PC-3 (cell line): Measurements from ENCODE around the gene CACNA1C. TPM values are rescaled to one million over a fixed set of nuclear protein-coding genes. Genes with fewer than 3 reads are reported as not detected.

Experiments used
- ATAC-seq: fragments of 200-7000 bp; cut with Tn5 transposase; 2 replicates; pipeline ENCODE4 v1.9.1; 2020; ENCODE audit warnings: mild to moderate bottlenecking, moderate library complexity
- BruUV-seq: library from RNA; stranded (reverse); fragments of 400-500 nt; replicated peaks from 2 replicates; lab custom pipeline; 2021; lab: Mats Ljungman, UMichigan
- CTCF ChIA-PET: fragments of 300-600 bp; sonication (Branson Sonifier 250); formaldehyde crosslinking; loops from one replicate; lab custom pipeline; 2022; ENCODE audit warnings: antibody characterized with exemption; lab: Charles Lee
- POLR2A ChIA-PET: fragments of 300-600 bp; sonication (Branson Sonifier 250); formaldehyde crosslinking; loops from one replicate; lab custom pipeline; 2022; ENCODE audit warnings: antibody characterized with exemption; ENCODE audit not compliant: unreplicated experiment; lab: Charles Lee
- DNase-seq: peaks from one replicate; pipeline ENCODE4 v3.0.0-alpha.2; 2015
- H2AFZ ChIP-seq: fragments of 300-600 bp; sonication (generic); 2 replicates; pipeline ENCODE4 v1.6.0; 2016; ENCODE audit warnings: antibody characterized with exemption, low read length
- H3F3A ChIP-seq: fragments of 300-600 bp; sonication (generic); one replicate; pipeline ENCODE4 v1.6.0; 2017; ENCODE audit warnings: antibody characterized with exemption, low read length, control low read depth, mild to moderate bottlenecking; ENCODE audit not compliant: unreplicated experiment
- H3K27ac ChIP-seq: fragments of 300-600 bp; sonication (generic); 2 replicates; pipeline ENCODE4 v1.5.1; 2016; ENCODE audit warnings: mild to moderate bottlenecking, low read length
- H3K27me3 ChIP-seq: fragments of 300-600 bp; sonication (generic); 2 replicates; pipeline ENCODE4 v1.6.1; 2016; ENCODE audit warnings: low read length, mixed read lengths
- H3K36me3 ChIP-seq: fragments of 300-600 bp; sonication (generic); 2 replicates; pipeline ENCODE4 v1.6.1; 2016; ENCODE audit warnings: low read depth, mixed run types, low read length, mixed read lengths
- H3K4me1 ChIP-seq: fragments of 300-600 bp; sonication (generic); 2 replicates; pipeline ENCODE4 v1.5.1; 2016; ENCODE audit warnings: low read length; ENCODE audit not compliant: insufficient read depth
- H3K4me2 ChIP-seq: fragments of 300-600 bp; sonication (generic); 2 replicates; pipeline ENCODE4 v1.6.0; 2016; ENCODE audit warnings: low read length
- H3K4me3 ChIP-seq: fragments of 300-600 bp; sonication (generic); 2 replicates; pipeline ENCODE4 v1.5.1; 2016; ENCODE audit warnings: mild to moderate bottlenecking, low read length, mixed read lengths
- H3K79me2 ChIP-seq: fragments of 300-600 bp; sonication (generic); 2 replicates; pipeline ENCODE4 v1.6.1; 2017; ENCODE audit warnings: low read length, mixed read lengths
- H3K9ac ChIP-seq: fragments of 300-600 bp; sonication (generic); 2 replicates; pipeline ENCODE4 v1.6.0; 2016; ENCODE audit warnings: mild to moderate bottlenecking, low read length
- H3K9me2 ChIP-seq: fragments of 300-600 bp; sonication (generic); replicated peaks from 2 replicates; pipeline ENCODE4 v1.6.1; 2016; ENCODE audit warnings: mixed run types, low read length, mixed read lengths
- H3K9me3 ChIP-seq: fragments of 300-600 bp; sonication (generic); 2 replicates; pipeline ENCODE4 v1.6.1; 2016; ENCODE audit warnings: low read length, mixed read lengths
- H4K20me1 ChIP-seq: fragments of 300-600 bp; sonication (generic); 2 replicates; pipeline ENCODE4 v1.6.1; 2016; ENCODE audit warnings: low read length, mixed read lengths
- CTCF ChIP-seq: fragments of 300-600 bp; sonication (generic); conservative IDR thresholded peaks from 2 replicates; pipeline ENCODE4 v1.5.1; 2017; ENCODE audit warnings: antibody characterized with exemption, low read depth, mild to moderate bottlenecking, low read length
- EZH2 ChIP-seq: fragments of 300-600 bp; sonication (generic); IDR thresholded peaks from one replicate; pipeline ENCODE4 v1.6.1; 2017; ENCODE audit warnings: antibody characterized with exemption, mild to moderate bottlenecking, low read length; ENCODE audit not compliant: unreplicated experiment
- EZH2phosphoT487 ChIP-seq: fragments of 300-600 bp; sonication (generic); IDR thresholded peaks from 2 replicates; pipeline ENCODE4 v1.6.1; 2018; ENCODE audit warnings: mild to moderate bottlenecking, antibody characterized with exemption, low read length, borderline replicate concordance
- intact Hi-C: fragments of 100-400 bp; cut with micrococcal nuclease; formaldehyde crosslinking; loops from 2 replicates; pipeline ENCODE4 v1.9.0; 2023
- total RNA-seq: library from RNA; depleted of rRNA; stranded (reverse); fragments of >200 nt; gene quantifications from 2 replicates; pipeline ENCODE4 v1.2.3, GENCODE V29; 2014

The CACNA1C gene
- total RNA-seq, 1 experiment from 2014 or later: not detected

GRCh38 chr12:2401040-2401439 is 348.3 kb downstream of the CACNA1C start:
- no peaks in the 10 kb centered on the region for H3K79me2 ChIP-seq
- H3K9me2 ChIP-seq: no peaks in the 10 kb centered on the region
- no peaks in the 10 kb centered on the region for H4K20me1 ChIP-seq
- H3F3A ChIP-seq: no peaks in the 10 kb centered on the region
- no peaks in the 10 kb centered on the region for H3K36me3 ChIP-seq
- H3K4me2 ChIP-seq: no peak overlapping the region
- BruUV-seq: no TSS peak
- POLR2A ChIA-PET: no interaction called here
- TF ChIP-seq CTCF (no peak), EZH2 (no peak), EZH2phosphoT487 (no peak)
- H3K9ac ChIP-seq: no peak overlapping the region
- no peak overlapping the region for H3K4me3 ChIP-seq
- DNase-seq (no peak), ATAC-seq (no peak)
- H3K4me1 ChIP-seq: no peaks in the 10 kb centered on the region
- H3K9me3 ChIP-seq: no peaks in the 10 kb centered on the region
- no peak overlapping the region for H2AFZ ChIP-seq
- intact Hi-C loops: no loop called here
- peaks cover 6% of the 10 kb centered on the region; the same call in 1 of the 2 replicates for H3K27me3 ChIP-seq
- CTCF ChIA-PET: no interaction called here
- H3K27ac ChIP-seq: no peak overlapping the region

GRCh38 chr12:2402073-2402579 is 349.3 kb downstream of the CACNA1C start:
- intact Hi-C loops: no loop called here
- DNase-seq: no peak
- H3K4me3 ChIP-seq: no peak overlapping the region
- H3K36me3 ChIP-seq: no peaks in the 10 kb centered on the region
- no peak overlapping the region for H3K9ac ChIP-seq
- no peak overlapping the region for H2AFZ ChIP-seq
- no peaks in the 10 kb centered on the region for H3K79me2 ChIP-seq
- no peak overlapping the region for H3K27ac ChIP-seq
- no peaks in the 10 kb centered on the region for H3K9me3 ChIP-seq
- no TSS peak for BruUV-seq
- peaks cover 16% of the 10 kb centered on the region; the same call in 1 of the 2 replicates for H3K27me3 ChIP-seq
- H4K20me1 ChIP-seq: no peaks in the 10 kb centered on the region
- H3K4me1 ChIP-seq: no peaks in the 10 kb centered on the region
- no peak overlapping the region for H3K4me2 ChIP-seq
- ChIA-PET POLR2A (no interaction called here), CTCF (no interaction called here)
- no peaks in the 10 kb centered on the region for H3K9me2 ChIP-seq
- ATAC-seq: no peak
- H3F3A ChIP-seq: no peaks in the 10 kb centered on the region
- TF ChIP-seq EZH2phosphoT487 (no peak), CTCF (no peak), EZH2 (no peak)

- no peaks in the 10 kb centered on the region for H3K9me2 ChIP-seq
- peaks cover 19% of the 10 kb centered on the region; the same call in 1 of the 2 replicates for H3K27me3 ChIP-seq
- H3K4me1 ChIP-seq: no peaks in the 10 kb centered on the region
- BruUV-seq: no TSS peak
- no peak overlapping the region for H3K9ac ChIP-seq
- ChIA-PET CTCF (no interaction called here), POLR2A (no interaction called here)
- H3F3A ChIP-seq: no peaks in the 10 kb centered on the region
- ATAC-seq (no peak), DNase-seq (no peak)
- H3K36me3 ChIP-seq: no peaks in the 10 kb centered on the region
- H2AFZ ChIP-seq: no peak overlapping the region
- H3K4me3 ChIP-seq: no peak overlapping the region
- no peak overlapping the region for H3K4me2 ChIP-seq
- no peaks in the 10 kb centered on the region for H4K20me1 ChIP-seq
- no peak for TF ChIP-seq EZH2
- no peak for TF ChIP-seq CTCF
- no peak for TF ChIP-seq EZH2phosphoT487
- intact Hi-C loops: no loop called here
- no peak overlapping the region for H3K27ac ChIP-seq
- H3K9me3 ChIP-seq: no peaks in the 10 kb centered on the region
- H3K79me2 ChIP-seq: no peaks in the 10 kb centered on the region
These were observed 350.6 kb downstream of the CACNA1C start for GRCh38 chr12:2403221-2403976.
